GM19455 (cell line): Measurements from ENCODE around the gene TRAF3.
"Not testable (repeated sequence)": the region's sequence is repeated elsewhere in the genome, so short reads cannot be mapped to it uniquely, and the experiment has no call there.

Experiments used
- ATAC-seq: cut with Tn5 transposase; IDR thresholded peaks from one replicate; pipeline ENCODE4 v1.9.1; 2021; ENCODE audit not compliant: unreplicated experiment

Gene TRAF3

GRCh38 chr14:102804858-102805257 is 27.6 kb downstream of the TRAF3 start:
- no peak for ATAC-seq

DNA sequence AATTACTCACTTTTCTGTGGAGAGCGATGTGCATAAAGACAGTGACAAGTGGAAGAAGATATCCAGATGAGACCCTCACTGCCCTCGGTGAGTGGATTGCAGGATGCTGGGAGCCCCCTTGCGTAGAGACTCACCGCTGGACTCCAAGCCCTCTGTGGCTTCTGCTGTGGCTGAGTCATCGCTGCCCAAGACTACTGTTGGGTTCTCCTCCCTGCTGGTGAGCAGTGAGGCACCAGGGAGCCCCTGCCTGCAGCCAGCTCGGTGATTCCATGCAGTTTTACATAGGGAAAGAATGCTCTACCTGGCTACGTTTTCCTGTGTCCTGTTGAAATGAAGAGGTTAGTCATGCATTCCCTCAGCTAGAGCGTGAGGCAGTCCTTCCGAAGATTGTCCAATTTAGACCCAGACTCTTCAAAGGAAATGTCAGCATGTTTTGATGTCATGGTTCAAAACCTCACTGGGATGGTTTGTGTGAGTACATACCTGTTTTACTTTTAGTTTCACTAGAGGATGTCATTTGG is 28.2 kb downstream of the TRAF3 start:
- ATAC-seq: no peak

- no peak for ATAC-seq
Observed at GRCh38 chr14:102805941-102806340, 28.7 kb downstream of the TRAF3 start.

DNA sequence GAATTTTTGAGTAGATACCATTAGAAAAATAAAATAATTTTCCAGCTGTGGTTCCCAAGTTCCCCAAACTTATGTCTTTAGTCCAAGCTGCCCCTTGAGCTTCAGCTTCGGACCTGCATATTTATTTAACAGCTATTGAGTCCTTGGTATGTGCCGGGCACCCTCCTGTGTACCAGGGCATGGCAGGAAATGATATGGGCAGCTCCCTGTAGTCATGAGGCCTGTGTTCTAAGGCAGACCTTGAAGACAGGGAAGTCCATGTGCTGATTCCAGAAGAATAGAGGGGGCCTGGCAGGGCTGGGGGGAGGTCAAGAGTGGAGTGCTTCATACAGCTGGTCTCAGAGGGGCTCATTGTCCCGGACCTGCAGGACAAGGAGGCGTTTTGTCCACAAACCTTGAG is 29.2 kb downstream of the TRAF3 start:
- ATAC-seq: no peak

GRCh38 chr14:102807013-102807406 is 29.8 kb downstream of the TRAF3 start:
- no peak for ATAC-seq

GRCh38 chr14:102809870-102810269 is 32.6 kb downstream of the TRAF3 start:
- no peak for ATAC-seq

- no peak for ATAC-seq
Observed at GRCh38 chr14:102810523-102810922, 33.3 kb downstream of the TRAF3 start.

- no peak for ATAC-seq
Observed at GRCh38 chr14:102811254-102811963, 34.2 kb downstream of the TRAF3 start.

GRCh38 chr14:102811971-102812370 is 34.7 kb downstream of the TRAF3 start:
- no peak for ATAC-seq

DNA sequence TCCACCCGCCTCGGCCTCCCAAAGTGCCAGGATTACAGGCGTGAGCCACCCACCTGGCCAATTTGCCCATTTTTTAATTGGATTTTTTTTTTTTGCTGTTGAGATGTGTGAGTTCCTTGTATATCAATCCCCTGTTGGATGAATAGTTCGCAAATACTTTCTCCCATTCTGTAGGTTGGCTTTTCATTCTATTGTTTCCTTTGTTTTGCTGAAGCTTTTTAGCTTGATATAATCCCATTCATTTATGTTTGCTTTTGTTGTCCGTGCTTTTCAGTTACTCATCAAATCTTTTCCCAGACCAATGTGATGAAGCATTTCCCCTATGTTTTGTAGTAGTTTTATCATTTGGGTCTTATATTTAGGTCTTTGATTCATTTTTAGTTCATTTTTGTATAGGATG is 36.4 kb downstream of the TRAF3 start:
- no peak for ATAC-seq

DNA sequence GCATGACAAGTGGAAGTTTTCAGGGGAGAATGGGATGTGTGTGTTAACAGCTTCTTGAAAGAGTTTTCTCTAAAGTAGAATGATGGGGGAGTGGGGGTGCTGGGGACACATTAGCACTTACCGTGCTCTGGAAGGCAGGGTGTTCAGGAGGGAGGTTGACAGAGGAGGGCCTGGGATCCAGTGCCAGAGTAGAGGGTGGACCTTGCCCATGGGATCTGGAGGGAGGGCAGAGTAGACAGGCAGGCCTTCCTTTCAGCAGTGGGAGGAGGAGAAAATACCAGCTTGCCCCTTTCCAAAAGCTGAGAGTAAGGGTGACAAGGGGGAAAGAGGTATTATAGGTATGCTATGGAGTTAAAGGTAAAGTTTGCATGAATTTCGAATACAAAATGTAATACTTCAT is 40.1 kb downstream of the TRAF3 start:
- no peak for ATAC-seq

GRCh38 chr14:102817942-102818940 is 41.0 kb downstream of the TRAF3 start:
- ATAC-seq: no peak

- ATAC-seq: peak; percentile 75
Observed at GRCh38 chr14:102819176-102819628, 42.0 kb downstream of the TRAF3 start.

DNA sequence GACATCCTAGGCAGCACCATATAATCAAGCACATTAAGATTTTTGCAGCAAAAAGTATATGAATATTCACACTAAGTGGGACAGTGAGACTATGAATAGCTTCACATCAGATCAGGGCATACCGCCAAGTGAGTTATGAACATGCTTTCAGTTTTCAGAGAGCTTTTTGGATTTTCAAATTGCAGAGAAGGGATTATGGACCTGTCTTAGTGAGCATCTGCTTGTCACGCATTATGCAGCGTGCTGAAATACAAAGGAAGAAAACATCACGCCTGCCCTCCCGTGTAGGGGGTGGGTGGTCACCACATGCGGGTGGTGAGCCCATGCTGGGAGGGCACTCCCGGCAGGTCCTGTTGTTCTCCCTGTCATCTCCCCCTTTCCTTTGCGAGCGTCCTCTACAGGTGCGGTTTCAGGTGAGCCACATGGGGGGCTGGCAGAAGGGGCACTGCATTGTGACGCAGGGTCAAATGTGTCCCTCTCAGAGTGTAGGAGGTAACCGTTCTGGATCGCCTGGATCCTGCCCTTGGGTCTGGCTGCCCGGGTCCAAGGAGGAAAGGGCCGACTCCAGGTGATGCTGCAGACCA is 42.6 kb downstream of the TRAF3 start:
- ATAC-seq: peak; percentile 33

DNA sequence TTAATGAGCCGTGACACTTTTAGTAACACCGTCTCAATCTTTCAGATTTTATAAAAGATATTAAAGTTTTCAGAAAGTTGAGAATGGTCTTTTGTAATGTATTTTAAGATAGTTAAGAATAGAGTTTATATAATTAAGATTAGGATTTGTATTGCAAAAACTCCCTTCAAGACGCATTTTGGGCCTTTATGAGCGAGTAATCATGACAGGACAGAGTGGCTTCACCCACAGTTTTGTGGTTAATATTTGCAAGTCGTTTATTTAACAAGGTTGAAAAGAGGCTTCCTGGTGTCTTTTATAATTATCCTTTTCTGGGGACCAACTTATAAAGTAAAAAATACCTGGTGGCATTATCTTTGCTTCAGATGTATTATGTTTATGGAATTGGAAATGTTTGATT is 44.0 kb downstream of the TRAF3 start:
- no peak for ATAC-seq

- no peak for ATAC-seq
Observed at GRCh38 chr14:102822311-102822863, 45.1 kb downstream of the TRAF3 start.

- not testable (repeated sequence) for ATAC-seq
Observed at GRCh38 chr14:102822887-102823286, 45.6 kb downstream of the TRAF3 start.

DNA sequence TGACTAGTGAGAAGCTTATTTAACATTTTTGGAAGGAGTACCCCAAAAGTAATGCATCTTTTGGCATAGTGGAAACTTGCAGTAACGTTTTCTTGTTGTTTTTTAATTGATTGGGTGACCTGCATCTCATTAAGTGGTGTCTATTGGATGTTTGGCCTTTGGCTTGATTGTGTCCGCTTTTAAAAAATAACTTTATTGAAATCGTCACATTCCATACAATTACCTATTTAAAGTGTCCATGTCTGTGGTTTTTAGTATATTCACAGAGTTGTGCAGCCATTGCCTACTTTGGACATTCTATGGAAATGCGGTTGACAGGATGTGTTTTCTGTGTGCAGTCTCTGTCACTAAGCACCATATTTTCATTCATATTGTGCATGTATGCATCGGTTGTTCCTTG is 46.3 kb downstream of the TRAF3 start:
- ATAC-seq: no peak

GRCh38 chr14:102824832-102825231 is 47.6 kb downstream of the TRAF3 start:
- ATAC-seq: no peak

DNA sequence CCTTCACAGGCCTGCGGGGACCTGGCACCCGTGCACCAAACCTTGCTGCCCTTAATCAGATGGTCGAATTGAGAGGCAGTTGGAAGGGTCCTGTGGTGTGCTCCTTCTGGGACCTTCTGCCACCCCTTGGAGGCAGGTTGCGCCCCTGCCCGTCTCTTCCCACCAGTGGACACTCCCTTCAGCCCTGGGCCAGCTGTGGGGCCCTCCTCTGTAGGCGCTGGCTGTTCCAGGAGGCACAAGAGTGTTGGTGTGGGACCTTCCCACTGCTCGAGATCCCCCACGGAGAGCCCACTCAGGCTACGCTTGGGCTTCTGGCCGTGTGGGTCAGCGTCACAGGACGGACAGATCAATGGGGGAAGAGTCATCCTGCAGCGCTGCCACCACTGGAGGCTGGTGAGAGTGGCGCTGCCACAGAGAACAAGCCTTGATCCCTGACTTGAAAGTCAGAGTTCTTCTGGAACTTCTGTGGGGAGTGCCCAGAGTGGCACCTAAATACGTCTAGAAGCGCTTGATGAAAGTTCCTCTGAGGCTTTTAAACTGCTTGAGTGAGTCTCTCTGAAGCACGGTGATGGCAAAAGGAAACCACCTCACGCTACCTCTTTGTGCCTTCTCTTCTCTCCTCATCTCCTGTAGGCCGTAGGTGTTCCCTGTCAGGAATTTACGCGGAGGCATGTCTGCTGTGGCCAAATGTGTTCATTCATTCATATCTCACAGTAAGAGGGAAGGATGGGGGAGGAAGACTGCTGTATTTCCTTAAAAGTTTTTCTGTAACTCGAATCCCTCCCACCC is 48.3 kb downstream of the TRAF3 start:
- no peak for ATAC-seq
